Measurements from ENCODE around the gene PLA2G4C.

DNA sequence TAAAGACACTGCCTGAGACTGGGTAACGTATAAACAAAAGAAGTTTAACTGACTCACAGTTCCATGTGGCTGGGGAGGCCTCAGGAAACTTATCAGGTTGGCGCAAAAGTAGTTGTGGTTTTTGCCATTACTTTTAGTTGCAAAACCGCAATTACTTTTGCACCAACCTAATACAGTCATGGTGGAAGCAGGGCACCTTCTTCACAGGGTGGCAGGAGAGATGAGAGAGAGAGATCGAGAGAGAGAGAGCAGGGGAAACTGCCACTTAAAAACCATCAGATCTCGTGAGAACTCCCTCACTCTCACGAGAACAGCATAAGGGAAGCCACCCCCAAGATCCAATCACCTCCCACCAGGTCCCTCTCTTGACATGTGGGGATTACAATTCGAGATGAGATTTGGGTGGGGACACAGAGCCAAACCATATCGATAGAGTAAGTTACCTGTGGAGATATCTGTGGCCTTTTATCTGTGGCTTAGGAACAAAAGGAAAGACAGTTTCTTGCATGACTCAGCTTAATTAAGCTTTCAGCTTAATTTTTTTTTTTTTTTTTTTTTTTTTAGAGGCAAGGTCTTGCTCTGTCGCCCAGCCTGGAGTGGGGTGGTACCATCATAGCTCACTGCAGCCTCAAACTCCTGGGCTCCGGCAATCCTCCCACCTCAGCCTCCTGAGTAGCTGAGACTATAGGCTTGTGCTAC lies 59.1 kb downstream of the PLA2G4C start:
- TF ChIP-seq, protein P1, sequence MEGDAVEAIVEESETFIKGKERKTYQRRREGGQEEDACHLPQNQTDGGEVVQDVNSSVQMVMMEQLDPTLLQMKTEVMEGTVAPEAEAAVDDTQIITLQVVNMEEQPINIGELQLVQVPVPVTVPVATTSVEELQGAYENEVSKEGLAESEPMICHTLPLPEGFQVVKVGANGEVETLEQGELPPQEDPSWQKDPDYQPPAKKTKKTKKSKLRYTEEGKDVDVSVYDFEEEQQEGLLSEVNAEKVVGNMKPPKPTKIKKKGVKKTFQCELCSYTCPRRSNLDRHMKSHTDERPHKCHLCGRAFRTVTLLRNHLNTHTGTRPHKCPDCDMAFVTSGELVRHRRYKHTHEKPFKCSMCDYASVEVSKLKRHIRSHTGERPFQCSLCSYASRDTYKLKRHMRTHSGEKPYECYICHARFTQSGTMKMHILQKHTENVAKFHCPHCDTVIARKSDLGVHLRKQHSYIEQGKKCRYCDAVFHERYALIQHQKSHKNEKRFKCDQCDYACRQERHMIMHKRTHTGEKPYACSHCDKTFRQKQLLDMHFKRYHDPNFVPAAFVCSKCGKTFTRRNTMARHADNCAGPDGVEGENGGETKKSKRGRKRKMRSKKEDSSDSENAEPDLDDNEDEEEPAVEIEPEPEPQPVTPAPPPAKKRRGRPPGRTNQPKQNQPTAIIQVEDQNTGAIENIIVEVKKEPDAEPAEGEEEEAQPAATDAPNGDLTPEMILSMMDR (IDR thresholded peaks at IDR 0.05) = no peak
- TF ChIP-seq POLR2A (IDR thresholded peaks at IDR 0.05) = no peak
- no peak for TF ChIP-seq EP300 (IDR thresholded peaks at IDR 0.05)
